ENCODE results near the gene GPR68.
A peak's percentile ranks its signal among the peaks of the same experiment; 100 is the strongest.

Gene GPR68

GRCh38 chr14:91284146-91284790, 39.8 kb upstream of the GPR68 start:
- H3K4me1 ChIP-seq (ENCODE audit: control insufficient read depth, insufficient read depth, low read length, unreplicated experiment) = peaks cover 17% of the 10 kb centered on the region
- peak overlapping the region; percentile 32 for H3K27ac ChIP-seq (ENCODE audit: low read depth, low read length)
- H3K4me3 ChIP-seq (ENCODE audit: low read depth, low read length) = no peak overlapping the region
- no peaks in the 10 kb centered on the region for H3K27me3 ChIP-seq (ENCODE audit: insufficient read depth, low read length)
- peak overlapping the region; percentile 32 for H2AFZ ChIP-seq (ENCODE audit: low read length, unreplicated experiment)
- peaks cover 4% of the 10 kb centered on the region; the same call in 1 of the 2 replicates for H3K36me3 ChIP-seq (ENCODE audit: insufficient read depth, low read length)
- H3K79me2 ChIP-seq (ENCODE audit: control insufficient read depth, insufficient read depth, low read length, unreplicated experiment) = no peaks in the 10 kb centered on the region

GRCh38 chr14:91283666-91284065, 39.2 kb upstream of the GPR68 start:
- Histone ChIP-seq H3K27me3 (ENCODE audit: insufficient read depth, low read length) (no peaks in the 10 kb centered on the region), H3K4me1 (ENCODE audit: control insufficient read depth, insufficient read depth, low read length, unreplicated experiment) (peaks cover 17% of the 10 kb centered on the region), H3K27ac (ENCODE audit: low read depth, low read length) (peak overlapping the region; percentile 32), H3K79me2 (ENCODE audit: control insufficient read depth, insufficient read depth, low read length, unreplicated experiment) (no peaks in the 10 kb centered on the region), H3K4me3 (ENCODE audit: low read depth, low read length) (no peak overlapping the region), H3K36me3 (ENCODE audit: insufficient read depth, low read length) (peaks cover 4% of the 10 kb centered on the region; the same call in 1 of the 2 replicates), H2AFZ (ENCODE audit: low read length, unreplicated experiment) (peak overlapping the region; percentile 89)

GRCh38 chr14:91282954-91283645, 38.6 kb upstream of the GPR68 start:
- Histone ChIP-seq H3K27me3 (ENCODE audit: insufficient read depth, low read length) (no peaks in the 10 kb centered on the region), H2AFZ (ENCODE audit: low read length, unreplicated experiment) (no peak overlapping the region), H3K4me1 (ENCODE audit: control insufficient read depth, insufficient read depth, low read length, unreplicated experiment) (peaks cover 17% of the 10 kb centered on the region), H3K36me3 (ENCODE audit: insufficient read depth, low read length) (peaks cover 4% of the 10 kb centered on the region; the same call in 1 of the 2 replicates), H3K79me2 (ENCODE audit: control insufficient read depth, insufficient read depth, low read length, unreplicated experiment) (no peaks in the 10 kb centered on the region), H3K4me3 (ENCODE audit: low read depth, low read length) (no peak overlapping the region), H3K27ac (ENCODE audit: low read depth, low read length) (no peak overlapping the region)

DNA sequence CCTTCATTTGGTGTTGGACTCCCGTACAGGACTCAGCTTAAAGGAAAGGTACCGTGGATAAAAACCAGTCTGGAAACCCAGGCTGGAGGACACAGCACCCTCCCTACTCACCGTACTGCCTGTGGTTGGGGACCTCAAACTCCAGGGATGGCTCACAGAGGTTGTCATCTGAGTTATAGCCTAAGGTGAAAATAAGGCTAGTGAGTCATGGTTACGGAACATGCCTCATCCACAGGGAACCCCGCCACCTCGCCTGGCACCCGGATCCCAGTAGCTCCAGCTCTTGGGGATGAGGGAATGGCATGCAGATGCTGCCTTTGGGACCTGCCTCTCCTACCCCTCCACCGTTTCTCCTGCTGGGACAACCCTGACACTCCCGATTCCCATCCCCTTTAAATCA, 36.8 kb upstream of the GPR68 start:
- peaks cover 4% of the 10 kb centered on the region; the same call in 1 of the 2 replicates for H3K36me3 ChIP-seq (ENCODE audit: insufficient read depth, low read length)
- no peaks in the 10 kb centered on the region for H3K27me3 ChIP-seq (ENCODE audit: insufficient read depth, low read length)
- H3K4me3 ChIP-seq (ENCODE audit: low read depth, low read length) = no peak overlapping the region
- H3K4me1 ChIP-seq (ENCODE audit: control insufficient read depth, insufficient read depth, low read length, unreplicated experiment) = peaks cover 17% of the 10 kb centered on the region
- no peaks in the 10 kb centered on the region for H3K79me2 ChIP-seq (ENCODE audit: control insufficient read depth, insufficient read depth, low read length, unreplicated experiment)
- H3K27ac ChIP-seq (ENCODE audit: low read depth, low read length) = no peak overlapping the region
- H2AFZ ChIP-seq (ENCODE audit: low read length, unreplicated experiment) = no peak overlapping the region

- peaks cover 17% of the 10 kb centered on the region for H3K4me1 ChIP-seq (ENCODE audit: control insufficient read depth, insufficient read depth, low read length, unreplicated experiment)
- H2AFZ ChIP-seq (ENCODE audit: low read length, unreplicated experiment) = no peak overlapping the region
- no peaks in the 10 kb centered on the region for H3K27me3 ChIP-seq (ENCODE audit: insufficient read depth, low read length)
- no peak overlapping the region for H3K4me3 ChIP-seq (ENCODE audit: low read depth, low read length)
- H3K79me2 ChIP-seq (ENCODE audit: control insufficient read depth, insufficient read depth, low read length, unreplicated experiment) = no peaks in the 10 kb centered on the region
- H3K27ac ChIP-seq (ENCODE audit: low read depth, low read length) = no peak overlapping the region
- H3K36me3 ChIP-seq (ENCODE audit: insufficient read depth, low read length) = peaks cover 4% of the 10 kb centered on the region; the same call in 1 of the 2 replicates
These were observed 35.6 kb upstream of the GPR68 start for GRCh38 chr14:91280129-91280528.

DNA sequence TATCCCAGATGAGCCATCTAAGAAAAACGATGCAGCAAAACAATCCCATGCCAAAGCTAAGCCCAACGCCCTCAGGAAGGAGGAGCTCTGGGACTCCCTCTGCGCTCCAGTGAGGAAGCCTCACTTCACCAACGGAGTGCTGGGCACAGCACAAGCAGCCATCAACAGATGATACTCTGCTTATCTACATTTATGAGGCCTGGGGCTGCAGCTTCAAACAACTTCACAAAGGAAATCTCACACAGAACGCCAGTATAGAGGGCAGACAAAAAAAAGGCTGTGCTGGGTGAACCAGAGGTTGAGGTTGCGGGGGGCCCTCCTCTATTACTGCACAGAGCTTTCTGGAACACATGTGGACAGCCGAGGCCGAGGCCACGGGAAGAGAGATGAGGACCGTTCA, 34.9 kb upstream of the GPR68 start:
- Histone ChIP-seq H3K4me3 (ENCODE audit: low read depth, low read length) (no peak overlapping the region), H2AFZ (ENCODE audit: low read length, unreplicated experiment) (no peak overlapping the region), H3K4me1 (ENCODE audit: control insufficient read depth, insufficient read depth, low read length, unreplicated experiment) (peaks cover 12% of the 10 kb centered on the region), H3K79me2 (ENCODE audit: control insufficient read depth, insufficient read depth, low read length, unreplicated experiment) (no peaks in the 10 kb centered on the region), H3K27ac (ENCODE audit: low read depth, low read length) (no peak overlapping the region), H3K36me3 (ENCODE audit: insufficient read depth, low read length) (peaks cover 4% of the 10 kb centered on the region; the same call in 1 of the 2 replicates), H3K27me3 (ENCODE audit: insufficient read depth, low read length) (no peaks in the 10 kb centered on the region)

DNA sequence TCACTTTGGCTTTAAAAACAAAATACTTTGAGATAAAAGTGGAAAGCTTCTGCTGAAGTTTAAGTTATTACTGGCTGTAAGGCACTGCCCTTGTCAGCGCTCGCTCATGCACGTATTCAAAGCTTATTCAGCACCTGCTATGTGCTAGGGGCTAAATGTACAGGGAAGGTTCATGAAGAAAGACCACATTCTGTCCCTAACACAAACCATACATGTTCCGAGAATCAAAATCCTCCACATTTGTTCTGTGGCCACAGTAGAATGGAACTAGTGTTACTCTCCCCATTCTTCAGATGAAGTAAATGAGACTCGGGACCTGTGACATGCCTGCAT, 33.8 kb upstream of the GPR68 start:
- Histone ChIP-seq H3K79me2 (ENCODE audit: control insufficient read depth, insufficient read depth, low read length, unreplicated experiment) (no peaks in the 10 kb centered on the region), H3K27ac (ENCODE audit: low read depth, low read length) (no peak overlapping the region), H2AFZ (ENCODE audit: low read length, unreplicated experiment) (no peak overlapping the region), H3K4me1 (ENCODE audit: control insufficient read depth, insufficient read depth, low read length, unreplicated experiment) (peaks cover 3% of the 10 kb centered on the region), H3K4me3 (ENCODE audit: low read depth, low read length) (no peak overlapping the region), H3K27me3 (ENCODE audit: insufficient read depth, low read length) (no peaks in the 10 kb centered on the region), H3K36me3 (ENCODE audit: insufficient read depth, low read length) (peaks cover 4% of the 10 kb centered on the region; the same call in 1 of the 2 replicates)

- H2AFZ ChIP-seq (ENCODE audit: low read length, unreplicated experiment) = no peak overlapping the region
- no peaks in the 10 kb centered on the region for H3K79me2 ChIP-seq (ENCODE audit: control insufficient read depth, insufficient read depth, low read length, unreplicated experiment)
- no peaks in the 10 kb centered on the region for H3K27me3 ChIP-seq (ENCODE audit: insufficient read depth, low read length)
- H3K27ac ChIP-seq (ENCODE audit: low read depth, low read length) = no peak overlapping the region
- peaks cover 4% of the 10 kb centered on the region; the same call in 1 of the 2 replicates for H3K36me3 ChIP-seq (ENCODE audit: insufficient read depth, low read length)
- H3K4me3 ChIP-seq (ENCODE audit: low read depth, low read length) = no peak overlapping the region
- H3K4me1 ChIP-seq (ENCODE audit: control insufficient read depth, insufficient read depth, low read length, unreplicated experiment) = no peaks in the 10 kb centered on the region
These were observed 33.3 kb upstream of the GPR68 start for GRCh38 chr14:91277546-91278382.

- H3K79me2 ChIP-seq (ENCODE audit: control insufficient read depth, insufficient read depth, low read length, unreplicated experiment) = no peaks in the 10 kb centered on the region
- peaks cover 1% of the 10 kb centered on the region for H3K4me1 ChIP-seq (ENCODE audit: control insufficient read depth, insufficient read depth, low read length, unreplicated experiment)
- no peaks in the 10 kb centered on the region for H3K36me3 ChIP-seq (ENCODE audit: insufficient read depth, low read length)
- no peak overlapping the region for H3K27ac ChIP-seq (ENCODE audit: low read depth, low read length)
- H3K27me3 ChIP-seq (ENCODE audit: insufficient read depth, low read length) = no peaks in the 10 kb centered on the region
- no peak overlapping the region for H2AFZ ChIP-seq (ENCODE audit: low read length, unreplicated experiment)
- H3K4me3 ChIP-seq (ENCODE audit: low read depth, low read length) = no peak overlapping the region
These were observed 30.3 kb upstream of the GPR68 start for GRCh38 chr14:91274796-91275195.

- H3K79me2 ChIP-seq (ENCODE audit: control insufficient read depth, insufficient read depth, low read length, unreplicated experiment) = no peaks in the 10 kb centered on the region
- H3K4me1 ChIP-seq (ENCODE audit: control insufficient read depth, insufficient read depth, low read length, unreplicated experiment) = peaks cover 6% of the 10 kb centered on the region
- H2AFZ ChIP-seq (ENCODE audit: low read length, unreplicated experiment) = no peak overlapping the region
- H3K27ac ChIP-seq (ENCODE audit: low read depth, low read length) = no peak overlapping the region
- no peaks in the 10 kb centered on the region for H3K36me3 ChIP-seq (ENCODE audit: insufficient read depth, low read length)
- H3K4me3 ChIP-seq (ENCODE audit: low read depth, low read length) = no peak overlapping the region
- H3K27me3 ChIP-seq (ENCODE audit: insufficient read depth, low read length) = no peaks in the 10 kb centered on the region
These were observed 29.4 kb upstream of the GPR68 start for GRCh38 chr14:91273885-91274273.

Data from ACC112 (cell line).